Measurements from ENCODE around the gene MLLT10. TPM values are rescaled to one million over a fixed set of nuclear protein-coding genes. Genes with fewer than 3 reads are reported as not detected.

MLLT10 gene
- total and polyA plus RNA-seq, 2 of the 8 experiments (the other 6 are each of a cell fraction or from before 2014, with no cell fraction given): 53.1 to 62.1 TPM

- Histone ChIP-seq H3K9ac (replicated peaks in 1 of 4; ENCODE audit: extremely low read depth in 1 of 4, low read depth in 3 of 4, low read length in 3 of 4) (no peak overlapping the region), H2BK15ac (ENCODE audit: low read length) (no peak overlapping the region), H3K4ac (replicated peaks; ENCODE audit: insufficient read length, low read depth, low read length) (no peak overlapping the region), H3K79me2 (ENCODE audit: control insufficient read depth in 1 of 2, insufficient read depth in 2 of 2, low read length in 2 of 2) (peaks cover 0 to 18% of the 10 kb centered on the region in 2 experiments; a peak in 2 of 4 replicates), H2BK5ac (ENCODE audit: low read depth, low read length) (no peak overlapping the region), H3K36me3 (ENCODE audit: control insufficient read depth in 2 of 4, insufficient read depth in 4 of 4, low read length in 3 of 4) (peaks cover 0 to 7% (median 0%) of the 10 kb centered on the region in 4 experiments; a peak in 2 of 8 replicates), H3K23ac (ENCODE audit: insufficient read length) (no peak overlapping the region), H3K23me2 (ENCODE audit: low read depth, low read length) (peaks cover 14% of the 10 kb centered on the region; the same call in 1 of the 2 replicates), H3K27me3 (replicated peaks in 1 of 4; ENCODE audit: control insufficient read depth in 3 of 4, extremely low read depth in 1 of 4, insufficient read depth in 3 of 4, low read length in 3 of 4) (no peaks in the 10 kb centered on the region), H3K4me3 (ENCODE audit: extremely low read depth in 1 of 4, insufficient read depth in 2 of 4, low read depth in 3 of 4, low read length in 4 of 4) (no peak overlapping the region), H2BK120ac (replicated peaks; ENCODE audit: low read depth, low read length) (no peak overlapping the region), H2BK12ac (ENCODE audit: low read depth, low read length) (no peak overlapping the region), H4K8ac (ENCODE audit: extremely low read depth, insufficient read depth, low read length) (no peak overlapping the region), H3K4me2 (ENCODE audit: insufficient read depth in 1 of 2, low read depth in 2 of 2, low read length in 2 of 2) (no peak overlapping the region), H3K79me1 (ENCODE audit: low read depth, low read length) (no peaks in the 10 kb centered on the region), H4K91ac (replicated peaks; ENCODE audit: insufficient read length, low read length) (no peak overlapping the region), H3K27ac (ENCODE audit: low read depth, low read length) (no peak overlapping the region), H3K18ac (ENCODE audit: extremely low read depth, low read length) (no peak overlapping the region), H3K4me1 (replicated peaks in 1 of 4; ENCODE audit: control insufficient read depth in 3 of 4, insufficient read depth in 4 of 4, low read length in 3 of 4) (peaks cover 0 to 10% (median 3%) of the 10 kb centered on the region in 4 experiments; a peak in 6 of 7 replicates), H4K5ac (ENCODE audit: insufficient read length, low read depth, low read length) (no peak overlapping the region), H3K14ac (ENCODE audit: insufficient read length) (no peak overlapping the region), H2BK20ac (ENCODE audit: low read length) (no peak overlapping the region), H2AFZ (ENCODE audit: low read length) (no peak overlapping the region), H4K20me1 (replicated peaks in 1 of 2; ENCODE audit: control insufficient read depth in 1 of 2, insufficient read depth in 2 of 2, low read length in 2 of 2) (no peaks in the 10 kb centered on the region), H2AK5ac (ENCODE audit: low read depth, low read length) (no peak overlapping the region), H3K56ac (replicated peaks; ENCODE audit: insufficient read length, low read depth, low read length) (no peak overlapping the region), H3K9me3 (ENCODE audit: insufficient read depth in 2 of 2, low read depth in 1 of 2, low read length in 1 of 2) (no peaks in the 10 kb centered on the region)
- ChIA-PET CTCF (ENCODE audit: partially characterized antibody) (interaction anchor here (0.6 to 4.9 kb wide), 4 partner anchors 29 to 636 kb away, joined by 3 to 39 read pairs (median 4); no protein-coding TSS in a partner anchor), POLR2A (ENCODE audit: partially characterized antibody) (no interaction called here)
- FAIRE-seq: no peak
- 86% methylated on average over 2 of the region's 2 CpGs; no CpG with 5 or more reads in 1 of the 2 experiments for WGBS, 2 experiments (ENCODE audit: extremely low coverage in 1 of 2, insufficient coverage in 1 of 2, insufficient read length in 1 of 2, insufficient replicate concordance in 2 of 2, low coverage in 1 of 2, low lambda C conversion rate in 2 of 2, missing lambda C conversion rate in 1 of 2)
- DNase-seq (ENCODE audit: low read depth in 1 of 2, low spot score in 2 of 2): no peak
- TF ChIP-seq RNF2 (IDR thresholded peaks at IDR 0.05; ENCODE audit: borderline replicate concordance, low read depth, low read length, missing control alignments, poor library complexity, severe bottlenecking) (no peak), POU5F1 (IDR thresholded peaks at IDR 0.05; ENCODE audit: low read depth, low read length) (no peak), CBX8 (IDR thresholded peaks at IDR 0.05; ENCODE audit: borderline replicate concordance, low read depth, low read length) (no peak), RAD21 (IDR thresholded peaks at IDR 0.05 in 1 of 2, conservative IDR thresholded peaks at IDR 0.05 in 1 of 2; ENCODE audit: low read depth in 2 of 2, low read length in 2 of 2) (no peak), CBX5 (IDR thresholded peaks at IDR 0.05; ENCODE audit: low read depth, low read length) (no peak), SIX5 (IDR thresholded peaks at IDR 0.05; ENCODE audit: low read depth, low read length) (no peak), BACH1 (IDR thresholded peaks at IDR 0.05; ENCODE audit: low read length) (no peak), MAFK (IDR thresholded peaks at IDR 0.05; ENCODE audit: low read depth, low read length) (no peak), PHF8 (conservative IDR thresholded peaks at IDR 0.05; ENCODE audit: low read depth, low read length) (no peak), RFX5 (IDR thresholded peaks at IDR 0.05; ENCODE audit: borderline replicate concordance, low read depth, low read length) (no peak), USF2 (IDR thresholded peaks at IDR 0.05; ENCODE audit: low read length) (no peak), SP2 (IDR thresholded peaks at IDR 0.05; ENCODE audit: low read length) (no peak), ZNF274 (IDR thresholded peaks at IDR 0.05; ENCODE audit: borderline replicate concordance, extremely low read depth, low read length) (no peak)
Observed at GRCh38 chr10:21490711-21491105, 43.3 kb upstream of the MLLT10 start.
